HepG2 (cell line): Measurements from ENCODE around the gene OSBPL10. TPM values are rescaled to one million over a fixed set of nuclear protein-coding genes. Genes with fewer than 3 reads are reported as not detected.
A peak's percentile ranks its signal among the peaks of the same experiment; 100 is the strongest.

Experiments used
- ATAC-seq: fragments of 200-7000 bp; cut with Tn5 transposase; 3 replicates; pipeline ENCODE4 v1.9.1; 2020; ENCODE audit warnings: mild to moderate bottlenecking, moderate library complexity
- BruUV-seq: library from RNA; stranded (reverse); fragments of 400-500 nt; replicated peaks from 2 replicates; lab custom pipeline; 2021; lab: Mats Ljungman, UMichigan
- CTCF ChIA-PET: fragments of 300-600 bp; formaldehyde crosslinking; extraction: SDS; loops from one replicate; lab custom pipeline; 2021; ENCODE audit warnings: low total read pairs, inconsistent platforms, low intra/inter-chr PET ratio; lab: Yijun Ruan, JAX
- POLR2A ChIA-PET: fragments of 350-600 bp; sonication (Branson Sonifier 250); formaldehyde crosslinking; loops from one replicate; lab custom pipeline; 2020; ENCODE audit warnings: antibody characterized with exemption, inconsistent platforms; lab: Yijun Ruan, JAX
- DNase-seq: peaks from one replicate; pipeline ENCODE4 v3.0.0-alpha.2; 2015; ENCODE audit warnings: low spot score
- FAIRE-seq: peaks from 3 replicates; lab custom pipeline; 2011; peaks lifted over from hg19 to GRCh38; lab: Jason Lieb, UNC
- H2AFZ ChIP-seq: one replicate; pipeline ENCODE4 v1.6.1; 2011; ENCODE audit warnings: low read length, inconsistent platforms
- H3K27ac ChIP-seq: fragments of 300-600 bp; 3 replicates; pipeline ENCODE4 v1.8.0; 2011; ENCODE audit warnings: mixed run types, mild to moderate bottlenecking, mixed read lengths, low read length, inconsistent platforms; ENCODE audit not compliant: insufficient read depth; ENCODE audit errors: extremely low read length
- H3K27me3 ChIP-seq, 2 experiments: fragments of 200-600 bp in 1 of 2; 2 replicates in 1 of 2; 3 replicates in 1 of 2; pipeline versions ENCODE4 v1.6.0 to v1.8.0; 2011; ENCODE audit warnings: low read length in 2 of 2, mild to moderate bottlenecking in 2 of 2, moderate library complexity in 2 of 2, inconsistent platforms in 1 of 2; ENCODE audit not compliant: insufficient read depth in 2 of 2, control insufficient read depth in 1 of 2
- H3K36me3 ChIP-seq, 2 experiments: fragments of 200-600 bp in 1 of 2; replicated peaks in 1 of 2; 2 replicates in 1 of 2; 3 replicates in 1 of 2; pipeline versions ENCODE4 v1.5.1 to v1.8.0; 2011; ENCODE audit warnings: low read length in 2 of 2, inconsistent platforms in 1 of 2; ENCODE audit not compliant: insufficient read depth in 2 of 2, control insufficient read depth in 1 of 2
- H3K4me1 ChIP-seq: 2 replicates; pipeline ENCODE4 v1.5.1; 2012; ENCODE audit warnings: low read length, inconsistent platforms; ENCODE audit not compliant: insufficient read depth
- H3K4me2 ChIP-seq: 2 replicates; pipeline ENCODE4 v1.6.0; 2011; ENCODE audit warnings: low read depth, low read length, inconsistent platforms
- H3K4me3 ChIP-seq, 3 experiments: fragments of 200-600 bp in 1 of 3; sonication (generic), shearing (Covaris generic) in 1 of 3; replicated peaks in 1 of 3; 2 replicates each; pipeline ENCODE4 v1.5.1; 2011 to 2016; ENCODE audit warnings: low read length in 3 of 3, inconsistent platforms in 2 of 3, low read depth in 2 of 3, mild to moderate bottlenecking in 2 of 3, control low read depth in 1 of 3, mixed read lengths in 1 of 3; ENCODE audit not compliant: insufficient read depth in 1 of 3
- H3K79me2 ChIP-seq: one replicate; pipeline ENCODE4 v1.6.1; 2011; ENCODE audit warnings: low read length, inconsistent platforms; ENCODE audit not compliant: insufficient read depth
- H3K9ac ChIP-seq: 2 replicates; pipeline ENCODE4 v1.6.0; 2011; ENCODE audit warnings: mild to moderate bottlenecking, low read depth, low read length, inconsistent platforms; ENCODE audit not compliant: insufficient read depth
- H3K9me3 ChIP-seq: 2 replicates; pipeline ENCODE4 v1.5.1; 2012; ENCODE audit warnings: mild to moderate bottlenecking, low read length
- H4K20me1 ChIP-seq: 2 replicates; pipeline ENCODE4 v1.6.0; 2011; ENCODE audit warnings: inconsistent platforms, mild to moderate bottlenecking, low read length, moderate library complexity; ENCODE audit not compliant: insufficient read depth
- CHD4 ChIP-seq: fragments of 200-600 bp; sonication (generic); IDR thresholded peaks from 2 replicates; pipeline ENCODE4 v1.7.0; 2017; ENCODE audit warnings: mild to moderate bottlenecking, low read length, borderline replicate concordance
- HDAC1 ChIP-seq: sonication (generic); formaldehyde crosslinking; IDR thresholded peaks from 2 replicates; pipeline ENCODE4 v1.5.1; 2020; ENCODE audit warnings: mild to moderate bottlenecking, missing genetic modification reagents
- MTA3 ChIP-seq: sonication (generic); formaldehyde crosslinking; IDR thresholded peaks from 2 replicates; pipeline ENCODE4 v1.4.0; 2020; ENCODE audit warnings: missing genetic modification reagents
- NCOR1 ChIP-seq: fragments of 200-600 bp; sonication (generic); IDR thresholded peaks from 2 replicates; pipeline ENCODE4 v1.7.0; 2017; ENCODE audit warnings: antibody characterized with exemption, low read length, borderline replicate concordance
- RNF219 ChIP-seq: sonication (generic); formaldehyde crosslinking; IDR thresholded peaks from 2 replicates; pipeline ENCODE4 v1.5.0; 2020; ENCODE audit warnings: mild to moderate bottlenecking, missing genetic modification reagents
- SMYD3 ChIP-seq: sonication (generic); formaldehyde crosslinking; IDR thresholded peaks from 2 replicates; pipeline ENCODE4 v1.8.1; 2023; ENCODE audit warnings: mild to moderate bottlenecking, missing genetic modification reagents
- ZNF180 ChIP-seq: sonication (generic); formaldehyde crosslinking; IDR thresholded peaks from 2 replicates; pipeline ENCODE4 v1.4.0; 2020; ENCODE audit warnings: low read depth, missing genetic modification reagents, borderline replicate concordance
- ZNF3 ChIP-seq: IDR thresholded peaks from 2 replicates; pipeline ENCODE4 v1.7.0; 2017; ENCODE audit warnings: inconsistent platforms
- ZNF670 ChIP-seq: sonication (generic); formaldehyde crosslinking; IDR thresholded peaks from 2 replicates; pipeline ENCODE4 v1.8.0; 2022; ENCODE audit warnings: mild to moderate bottlenecking, missing genetic modification reagents, borderline replicate concordance
- WGBS: methylation state at CpG from one replicate; pipeline ENCODE4 v1.1.6; 2017; ENCODE audit warnings: low lambda C conversion rate; 5-methylcytosine and 5-hydroxymethylcytosine counted together
- in situ Hi-C: cut with HindIII; loops from 2 replicates; pipeline ENCODE4 v1.10.0; 2017; ENCODE audit warnings: low pct_unique_long_range_greater_than_20kb; ENCODE audit not compliant: extremely low pct_ligation_motif_present
- intact Hi-C: fragments of 100-400 bp; cut with micrococcal nuclease; formaldehyde crosslinking; loops from one replicate; pipeline ENCODE4 v1.10.0; 2022; ENCODE audit not compliant: unreplicated experiment
- polyA plus RNA-seq, 8 experiments: library from polyadenylated mRNA; depleted of rRNA in 3 of 8; stranded (reverse) in 7 of 8; unstranded in 1 of 8; fragments of >200 nt; fragmentation: Illumina TruSeq in 4 of 8; extraction: Trizol in 4 of 8; gene quantifications; 2 replicates each; pipeline versions ENCODE4 v1.2.1 to v1.2.3, GENCODE V29; 2011 to 2016; ENCODE audit warnings: low read depth in 4 of 8, missing spikeins in 1 of 8, mixed read lengths in 1 of 8; ENCODE audit not compliant: insufficient read depth in 1 of 8
- total RNA-seq, 5 experiments: library from RNA; depleted of rRNA; stranded (reverse); fragments of >200 nt; fragmentation: Illumina TruSeq; extraction: Trizol; gene quantifications; 2 replicates each; pipeline ENCODE4 v1.2.3, GENCODE V29; 2016; ENCODE audit warnings: low read depth in 1 of 5

OSBPL10 gene
- total and polyA plus RNA-seq, 2 of the 13 experiments (the other 11 are each of a cell fraction or from before 2014, with no cell fraction given) = 10.3 to 28.6 TPM

DNA sequence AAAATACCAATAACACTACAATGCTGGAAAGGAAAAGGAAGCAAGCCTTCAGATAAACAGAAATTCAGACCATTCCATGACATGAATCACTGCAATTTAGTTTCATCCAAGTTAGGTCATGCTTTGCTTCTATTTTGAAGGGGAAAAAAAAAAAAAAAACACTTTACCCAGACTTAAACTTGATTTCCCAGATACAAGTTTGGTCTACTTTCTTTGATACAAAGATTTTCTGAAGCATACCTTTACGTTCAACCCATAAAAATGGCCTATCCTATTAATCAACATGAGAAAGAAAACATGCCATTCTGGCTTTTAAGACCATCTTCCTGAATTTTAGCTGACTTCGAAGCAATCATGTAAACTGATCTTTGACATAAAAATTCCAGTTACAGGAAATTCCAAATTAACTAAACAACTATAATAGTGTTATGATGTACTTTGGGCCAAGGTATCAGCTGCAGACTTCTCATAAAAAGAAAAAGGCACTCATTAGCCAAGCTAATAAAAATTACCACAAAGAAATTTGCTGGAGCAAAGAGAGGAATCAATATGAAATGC is 12.6 kb downstream of the OSBPL10 start:
- Histone ChIP-seq H3K36me3 (no peaks in the 10 kb centered on the region), H3K27me3 (no peaks in the 10 kb centered on the region), H3K4me1 (peaks cover 86% of the 10 kb centered on the region), H3K27ac (peak overlapping the region; percentile 80), H3K79me2 (peaks cover 77% of the 10 kb centered on the region), H3K4me2 (peak overlapping the region; percentile 79), H4K20me1 (no peaks in the 10 kb centered on the region), H3K4me3 (peak overlapping the region; percentile 15 to 52 (median 46); a peak in 5 of 6 replicates), H2AFZ (peak overlapping the region; percentile 65), H3K9ac (peak overlapping the region; percentile 70), H3K9me3 (no peaks in the 10 kb centered on the region)
- intact Hi-C loops (no loop called here), in situ Hi-C loops (no loop called here)
- TF ChIP-seq ZNF180 (CRISPR knock-in tag) = no peak
- 0 out of 2 replicates have a peak, but pooled peaks have one; percentile 12 for TF ChIP-seq CHD4
- peak; percentile 27; the same call in 1 of the 2 replicates for TF ChIP-seq HDAC1 (CRISPR knock-in tag)
- no peak for TF ChIP-seq ZNF670 (CRISPR knock-in tag)
- TF ChIP-seq RNF219 (CRISPR knock-in tag) = no peak
- 0 out of 2 replicates have a peak, but pooled peaks have one; percentile 23 for TF ChIP-seq SMYD3 (CRISPR knock-in tag)
- TF ChIP-seq MTA3 = no peak
- TF ChIP-seq ZNF3 (CRISPR knock-in tag) = 0 out of 2 replicates have a peak, but pooled peaks have one; percentile 13
- TF ChIP-seq NCOR1 = no peak
- WGBS = 17% methylated on average over 2 of the region's 2 CpGs
- CTCF ChIA-PET = no interaction called here
- POLR2A ChIA-PET = no interaction called here
- no peak for FAIRE-seq
- TSS peak; percentile 60 for BruUV-seq
- ATAC-seq = no peak
- DNase-seq = no peak
